CD4-positive, alpha-beta T cell treated with Interleukin-17A for 4 hours (primary cell): ENCODE results near the gene ADAMTS14.

Experiments used
- DNase-seq: peaks from one replicate; pipeline ENCODE4 v3.0.0-alpha.2; 2020; ENCODE audit warnings: mixed read lengths

The ADAMTS14 gene

GRCh38 chr10:70797840-70798239, 125.5 kb downstream of the ADAMTS14 start:
- DNase-seq: no peak

GRCh38 chr10:70799124-70799523, 126.8 kb downstream of the ADAMTS14 start:
- DNase-seq: no peak

GRCh38 chr10:70801854-70802253, 129.5 kb downstream of the ADAMTS14 start:
- no peak for DNase-seq

- no peak for DNase-seq
Measured at GRCh38 chr10:70803775-70804420, 131.6 kb downstream of the ADAMTS14 start.

GRCh38 chr10:70804421-70804808, 132.1 kb downstream of the ADAMTS14 start:
- DNase-seq: no peak

GRCh38 chr10:70805619-70806215, 133.4 kb downstream of the ADAMTS14 start:
- DNase-seq: no peak

GRCh38 chr10:70806841-70807240, 134.5 kb downstream of the ADAMTS14 start:
- DNase-seq: no peak

GRCh38 chr10:70807556-70807955, 135.2 kb downstream of the ADAMTS14 start:
- DNase-seq: no peak

- DNase-seq: no peak
Measured at GRCh38 chr10:70809011-70809611, 136.8 kb downstream of the ADAMTS14 start.

GRCh38 chr10:70809726-70810125, 137.4 kb downstream of the ADAMTS14 start:
- DNase-seq: no peak

GRCh38 chr10:70810967-70811366, 138.7 kb downstream of the ADAMTS14 start:
- no peak for DNase-seq

GRCh38 chr10:70811881-70812280, 139.6 kb downstream of the ADAMTS14 start:
- DNase-seq: no peak
